GM06990 (cell line): ENCODE measurements around the gene B3GNT5.

Source experiments
- DNase-seq: peaks from one replicate; pipeline ENCODE4 v3.0.0-alpha.2; 2011; ENCODE audit not compliant: insufficient read length; ENCODE audit errors: extremely low read depth
- H3K27me3 ChIP-seq: replicated peaks from 2 replicates; pipeline ENCODE4 v1.6.0; 2011; ENCODE audit warnings: low read length; ENCODE audit not compliant: control insufficient read depth, insufficient read depth
- H3K36me3 ChIP-seq: 2 replicates; pipeline ENCODE4 v1.5.1; 2011; ENCODE audit warnings: low read length; ENCODE audit not compliant: control insufficient read depth, insufficient read depth
- H3K4me3 ChIP-seq: replicated peaks from 2 replicates; pipeline ENCODE4 v1.5.1; 2011; ENCODE audit warnings: low read depth, mild to moderate bottlenecking, control low read depth, low read length
- TF ChIP-seq, protein P1 (sequence below): IDR thresholded peaks from 2 replicates; pipeline ENCODE4 v1.5.1; 2011; ENCODE audit warnings: low read length, control low read depth, mild to moderate bottlenecking, inconsistent platforms; ENCODE audit not compliant: insufficient read depth, poor library complexity, severe bottlenecking

The B3GNT5 gene

DNA sequence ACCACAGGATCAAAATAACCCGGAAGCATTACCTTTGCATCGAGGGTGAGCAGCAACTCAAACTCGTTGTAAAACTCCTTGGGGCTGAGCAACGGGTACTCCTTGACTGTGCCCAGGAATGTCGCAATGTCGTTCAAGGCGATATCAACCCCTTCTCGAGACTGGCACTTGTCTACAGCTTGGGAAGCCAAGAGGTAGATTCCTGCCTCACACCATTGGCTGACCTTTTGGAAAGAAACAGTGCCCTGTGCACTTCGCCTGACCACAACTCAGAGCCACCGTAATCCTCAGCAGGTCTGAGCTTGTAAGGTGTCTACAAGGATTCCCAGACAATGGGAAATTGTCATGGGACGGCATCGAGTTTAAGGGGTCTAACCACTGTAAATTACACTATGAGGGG lies 43.9 kb downstream of the B3GNT5 start:
- no peaks in the 10 kb centered on the region for H3K36me3 ChIP-seq
- TF ChIP-seq, protein P1, sequence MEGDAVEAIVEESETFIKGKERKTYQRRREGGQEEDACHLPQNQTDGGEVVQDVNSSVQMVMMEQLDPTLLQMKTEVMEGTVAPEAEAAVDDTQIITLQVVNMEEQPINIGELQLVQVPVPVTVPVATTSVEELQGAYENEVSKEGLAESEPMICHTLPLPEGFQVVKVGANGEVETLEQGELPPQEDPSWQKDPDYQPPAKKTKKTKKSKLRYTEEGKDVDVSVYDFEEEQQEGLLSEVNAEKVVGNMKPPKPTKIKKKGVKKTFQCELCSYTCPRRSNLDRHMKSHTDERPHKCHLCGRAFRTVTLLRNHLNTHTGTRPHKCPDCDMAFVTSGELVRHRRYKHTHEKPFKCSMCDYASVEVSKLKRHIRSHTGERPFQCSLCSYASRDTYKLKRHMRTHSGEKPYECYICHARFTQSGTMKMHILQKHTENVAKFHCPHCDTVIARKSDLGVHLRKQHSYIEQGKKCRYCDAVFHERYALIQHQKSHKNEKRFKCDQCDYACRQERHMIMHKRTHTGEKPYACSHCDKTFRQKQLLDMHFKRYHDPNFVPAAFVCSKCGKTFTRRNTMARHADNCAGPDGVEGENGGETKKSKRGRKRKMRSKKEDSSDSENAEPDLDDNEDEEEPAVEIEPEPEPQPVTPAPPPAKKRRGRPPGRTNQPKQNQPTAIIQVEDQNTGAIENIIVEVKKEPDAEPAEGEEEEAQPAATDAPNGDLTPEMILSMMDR = no peak
- no peak overlapping the region for H3K4me3 ChIP-seq
- H3K27me3 ChIP-seq = no peaks in the 10 kb centered on the region
- DNase-seq = no peak

DNA sequence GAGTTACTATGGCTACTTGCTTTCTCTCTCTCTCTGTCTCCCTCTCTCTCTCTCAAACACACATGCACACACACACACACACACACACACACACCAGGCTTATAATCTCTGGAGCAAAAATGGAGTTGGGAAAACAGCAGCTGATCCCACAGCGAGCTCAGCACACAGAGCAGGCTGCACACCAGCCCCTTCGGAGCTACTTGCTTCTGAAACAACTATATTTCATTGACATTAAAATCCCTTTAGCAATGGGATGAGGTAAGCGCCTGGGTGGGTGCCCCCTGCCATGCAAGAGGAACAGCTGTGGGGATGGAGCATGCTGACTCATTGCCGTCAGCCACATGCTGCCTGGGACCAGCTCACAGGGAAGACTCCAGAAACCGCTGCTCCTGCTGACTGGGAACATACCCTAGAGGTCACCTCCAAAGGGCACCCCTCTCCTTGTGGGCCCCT lies 45.7 kb downstream of the B3GNT5 start:
- Histone ChIP-seq H3K36me3 (no peaks in the 10 kb centered on the region), H3K4me3 (no peak overlapping the region), H3K27me3 (no peaks in the 10 kb centered on the region)
- TF ChIP-seq, protein P1 = no peak
- DNase-seq = no peak

- Histone ChIP-seq H3K27me3 (no peaks in the 10 kb centered on the region), H3K36me3 (no peaks in the 10 kb centered on the region)
- no peak for DNase-seq
Observed at GRCh38 chr3:183299976-183300375, 46.9 kb downstream of the B3GNT5 start.

DNA sequence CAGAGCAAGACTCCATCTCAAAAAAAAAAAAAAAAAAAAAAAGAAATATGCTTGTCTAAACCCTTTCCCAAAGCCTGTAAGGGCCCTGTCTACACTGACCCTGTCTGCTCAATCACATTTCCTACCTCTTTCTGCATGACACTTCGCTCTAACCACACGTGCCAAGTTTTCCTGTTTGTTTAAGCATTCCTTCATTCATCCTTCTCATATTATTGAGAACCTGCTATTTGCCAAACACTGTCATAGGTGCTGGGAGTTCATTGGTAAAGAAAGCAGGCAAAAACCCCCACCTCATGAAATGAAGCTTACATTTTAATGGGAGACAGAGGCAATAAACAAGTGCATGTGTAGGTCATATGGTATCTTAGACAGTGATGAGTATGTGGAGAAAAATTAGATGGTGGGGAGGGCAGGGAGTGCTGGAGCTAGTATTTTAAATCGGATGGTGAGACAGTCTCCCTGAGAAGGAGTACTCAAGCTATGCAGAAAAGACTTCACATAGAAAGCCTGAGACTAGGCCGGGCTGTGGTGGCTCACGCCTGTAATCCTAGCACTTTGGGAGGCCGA lies 48.0 kb downstream of the B3GNT5 start:
- no peaks in the 10 kb centered on the region for H3K36me3 ChIP-seq
- H3K4me3 ChIP-seq = no peak overlapping the region
- DNase-seq = no peak
- H3K27me3 ChIP-seq = no peaks in the 10 kb centered on the region
- TF ChIP-seq, protein P1 = no peak

More at GRCh38 chr3:183299976-183300375, 46.9 kb downstream of the B3GNT5 start:
- TF ChIP-seq, protein P1 = no peak
- H3K4me3 ChIP-seq = no peak overlapping the region

DNA sequence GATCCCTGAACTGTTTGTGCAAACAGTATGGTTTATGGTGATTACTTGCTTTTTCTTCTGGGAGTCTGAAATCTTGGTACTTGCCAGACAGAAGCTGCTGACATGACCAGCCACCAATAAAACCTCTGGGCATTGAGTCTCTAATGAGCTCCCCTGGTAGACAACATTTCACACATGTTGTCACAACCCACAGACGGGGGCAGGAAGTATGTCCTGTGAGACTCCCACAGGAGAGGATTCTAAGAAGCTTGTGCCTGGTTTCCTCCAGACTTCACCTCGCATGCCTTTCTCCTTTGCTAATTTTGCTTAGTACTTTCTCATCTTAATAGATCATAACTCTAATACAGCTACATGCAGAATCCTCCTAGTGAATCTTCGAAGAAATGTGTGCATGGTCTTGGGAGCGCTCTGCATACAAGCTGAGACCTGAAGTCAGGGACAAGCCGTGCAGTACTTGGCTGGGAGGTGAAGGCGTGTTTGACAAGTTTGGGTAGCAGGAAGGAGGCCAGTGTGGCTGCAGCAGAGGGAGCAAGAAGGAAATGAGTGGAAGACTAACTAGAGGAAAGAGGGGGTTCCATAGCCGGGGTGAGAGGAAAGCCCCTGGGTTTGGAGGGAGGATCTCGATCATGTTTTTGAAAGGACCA lies 49.0 kb downstream of the B3GNT5 start:
- TF ChIP-seq, protein P1 = no peak
- no peak overlapping the region for H3K4me3 ChIP-seq
- no peaks in the 10 kb centered on the region for H3K27me3 ChIP-seq
- no peak for DNase-seq
- no peaks in the 10 kb centered on the region for H3K36me3 ChIP-seq
